GM18868 (cell line): Measurements from ENCODE around the gene ISL2.

ENCODE experiments used
- ATAC-seq: cut with Tn5 transposase; IDR thresholded peaks from one replicate; pipeline ENCODE4 v1.9.1; 2021; ENCODE audit warnings: mild to moderate bottlenecking, moderate library complexity; ENCODE audit not compliant: unreplicated experiment

The ISL2 gene

DNA sequence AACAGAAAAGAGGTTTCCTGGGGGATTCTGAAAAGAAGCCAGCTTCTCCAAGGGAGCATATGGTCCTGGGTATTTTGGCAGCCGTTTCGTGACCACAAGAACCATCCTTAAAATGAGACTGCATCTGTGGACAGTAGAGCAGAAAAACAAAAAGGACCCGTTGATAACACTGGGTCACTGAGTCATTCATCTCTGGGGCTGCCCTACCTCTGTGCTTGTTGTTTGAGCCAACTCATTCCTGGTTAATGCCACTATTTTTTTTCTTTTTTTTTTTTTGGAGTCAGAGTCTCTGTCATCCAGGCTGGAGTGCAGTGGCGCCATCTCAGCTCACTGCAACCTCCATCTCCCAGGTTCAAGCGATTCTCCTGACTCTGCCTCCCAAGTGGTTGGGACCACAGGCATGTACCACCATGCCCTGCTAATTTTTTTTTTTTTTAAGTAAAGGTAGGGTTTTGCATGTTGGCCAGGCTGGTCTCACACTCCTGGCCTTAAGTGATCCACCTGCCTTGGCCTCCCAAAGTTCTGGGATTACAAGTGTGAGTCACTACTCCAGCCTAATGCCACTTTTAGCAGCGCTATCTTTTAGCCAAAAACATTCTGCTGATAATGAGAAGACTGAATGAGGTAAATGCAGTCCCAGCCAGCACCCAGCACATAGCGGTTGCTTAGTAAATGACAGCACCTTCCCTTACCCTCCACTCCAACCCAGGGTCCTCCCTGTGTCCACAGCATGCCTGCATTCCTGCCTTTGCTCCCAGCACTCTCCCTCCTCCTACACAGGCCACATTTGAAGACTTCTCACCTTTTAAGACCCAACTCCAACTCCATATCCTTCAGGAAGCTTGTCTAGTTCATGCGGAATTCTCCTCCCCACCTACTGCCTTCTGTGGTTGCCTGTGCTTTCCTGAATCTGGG lies 9.1 kb upstream of the ISL2 start:
- no peak for ATAC-seq

DNA sequence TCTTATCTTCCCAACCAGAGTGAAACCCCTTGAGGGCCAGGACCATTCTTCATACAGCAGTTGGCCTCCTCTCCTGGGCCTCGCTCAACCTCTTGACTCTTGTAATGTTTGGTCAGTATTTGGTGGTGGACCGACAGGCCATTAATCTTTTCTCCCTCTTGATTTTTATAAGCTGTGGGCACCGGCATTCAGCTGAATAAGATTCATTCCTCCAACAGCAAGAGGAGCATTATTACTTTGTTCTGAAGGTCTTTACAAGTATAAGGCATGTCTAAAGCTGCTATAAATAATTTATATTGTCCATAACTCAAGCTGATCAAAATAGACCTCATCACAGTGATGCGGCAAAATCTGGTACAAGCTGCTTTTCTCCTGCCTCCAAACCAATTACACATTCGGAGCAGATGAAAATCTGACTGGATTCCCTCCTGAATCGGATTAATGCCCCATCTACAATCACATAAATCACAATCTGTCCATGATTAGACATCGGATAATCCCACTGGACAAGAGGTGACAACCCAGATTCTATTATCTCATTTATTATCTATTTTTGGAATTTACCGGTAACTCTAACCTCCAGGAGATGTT lies 8.4 kb upstream of the ISL2 start:
- no peak for ATAC-seq

DNA sequence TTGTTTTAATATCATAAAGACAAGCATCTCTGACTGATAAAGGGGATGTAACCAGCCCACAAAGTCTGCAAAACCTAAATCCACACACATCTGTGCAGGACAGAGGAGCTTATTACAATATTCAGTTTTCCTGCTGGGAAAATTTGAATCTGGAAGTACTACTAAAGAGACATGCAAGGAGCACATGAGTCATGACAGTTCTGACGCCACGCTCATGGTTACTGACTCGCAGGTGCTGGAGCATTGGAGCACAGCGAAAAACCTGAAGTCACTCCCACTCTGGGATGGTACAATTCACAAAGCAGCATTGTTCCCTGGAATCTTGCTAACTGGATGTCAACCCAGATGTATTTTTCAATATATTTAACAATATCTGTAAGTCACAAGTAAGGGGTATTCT lies 7.6 kb upstream of the ISL2 start:
- no peak for ATAC-seq

DNA sequence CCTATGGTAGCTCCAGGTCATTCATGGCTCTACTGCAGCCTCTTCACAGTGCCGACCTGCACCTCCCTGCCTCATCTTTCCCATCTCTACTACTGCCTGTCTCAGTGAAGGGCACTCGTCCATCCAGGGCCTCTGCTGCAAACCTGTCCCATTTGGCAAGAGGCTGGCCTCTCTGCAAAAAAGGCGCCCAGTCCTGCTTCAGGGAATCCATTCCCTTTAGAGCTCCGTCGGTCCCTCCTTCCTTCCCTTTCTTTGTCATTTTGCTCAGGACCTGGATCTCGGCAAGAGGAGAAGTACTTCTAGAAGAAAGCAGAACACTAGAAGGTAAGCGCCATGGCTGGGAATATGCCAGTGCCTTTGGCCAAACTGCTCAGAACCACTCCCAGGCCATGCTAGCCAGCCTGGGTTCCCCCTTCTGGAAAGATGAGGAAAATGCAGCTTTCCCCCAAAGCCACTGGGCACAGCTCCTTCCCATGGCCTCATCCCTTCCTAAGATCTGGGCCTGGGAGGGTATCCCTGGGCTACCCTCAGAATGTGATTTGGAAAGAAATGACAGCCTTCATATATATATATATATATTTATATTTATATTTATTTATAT lies 6.4 kb upstream of the ISL2 start:
- no peak for ATAC-seq

DNA sequence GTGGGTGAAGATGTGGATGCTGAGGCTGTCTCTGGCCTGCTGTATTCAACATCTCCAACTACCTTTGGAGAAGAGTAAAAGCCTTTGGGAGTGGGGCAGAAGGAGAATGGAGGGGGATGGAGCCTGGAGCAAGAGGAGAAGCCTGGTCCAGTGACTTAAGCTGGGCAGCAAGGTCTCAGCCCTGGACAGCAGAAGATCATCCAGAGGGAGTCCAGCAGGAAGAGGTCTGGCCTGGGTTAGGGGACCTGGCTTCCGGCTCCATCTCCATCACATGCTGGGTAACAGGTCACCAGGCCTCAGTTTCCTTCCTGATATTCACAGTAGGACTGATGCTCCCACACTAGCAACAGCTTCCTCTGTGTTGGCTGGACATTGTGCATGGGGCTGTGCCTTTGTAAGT lies 3.8 kb upstream of the ISL2 start:
- no peak for ATAC-seq

DNA sequence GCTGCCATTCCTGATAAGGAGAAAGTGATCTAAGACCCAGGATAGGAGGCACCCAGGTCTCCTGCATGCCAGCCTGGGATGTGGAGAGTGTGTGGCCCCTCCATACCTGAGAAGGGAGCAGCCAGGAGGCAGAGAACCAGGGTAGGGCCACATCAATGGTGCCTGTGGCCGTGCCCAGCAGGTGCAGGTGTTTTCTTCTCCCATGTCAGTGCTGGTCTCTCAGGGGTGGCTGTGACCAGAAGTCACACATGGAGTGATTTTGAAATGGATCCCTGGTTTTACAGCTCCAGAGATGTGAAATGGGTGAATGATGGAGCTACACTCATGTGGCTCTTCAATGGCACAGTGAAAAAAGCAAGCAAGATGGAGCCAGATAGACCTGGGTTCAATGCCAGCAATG lies 3.3 kb upstream of the ISL2 start:
- ATAC-seq, result no peak

DNA sequence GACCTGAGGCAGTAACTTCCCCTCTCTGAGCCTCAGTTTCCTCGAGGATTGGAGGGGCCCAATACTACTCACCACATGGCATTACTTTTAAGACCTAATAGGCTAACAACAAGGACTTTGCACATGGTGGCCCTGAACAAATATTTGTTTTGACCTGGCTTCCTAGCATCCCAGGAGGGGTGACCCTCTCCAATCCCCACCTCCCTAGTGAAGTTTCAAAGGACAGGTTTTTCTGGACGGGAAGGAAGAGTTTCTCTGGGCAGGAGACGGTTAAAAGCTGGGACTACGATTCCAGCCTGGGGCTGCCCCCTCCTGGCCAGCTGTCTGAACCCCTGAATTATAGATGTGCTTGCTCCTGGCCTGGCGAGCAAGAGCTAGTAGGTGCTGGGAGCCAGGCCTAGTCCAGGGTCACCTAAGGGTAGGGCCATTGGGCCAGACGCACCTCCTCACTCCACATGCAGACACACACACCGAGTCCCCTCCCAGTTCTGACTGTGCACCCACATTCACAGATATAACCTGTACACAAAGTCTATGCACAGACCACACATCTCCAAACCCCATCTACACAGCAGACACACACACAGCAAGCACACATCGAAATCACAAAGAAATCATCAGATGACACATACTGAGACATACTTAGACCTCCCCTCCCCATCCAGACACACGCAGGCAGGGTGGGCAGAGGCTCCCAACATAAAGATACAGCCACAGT lies 2.7 kb upstream of the ISL2 start:
- no peak for ATAC-seq

DNA sequence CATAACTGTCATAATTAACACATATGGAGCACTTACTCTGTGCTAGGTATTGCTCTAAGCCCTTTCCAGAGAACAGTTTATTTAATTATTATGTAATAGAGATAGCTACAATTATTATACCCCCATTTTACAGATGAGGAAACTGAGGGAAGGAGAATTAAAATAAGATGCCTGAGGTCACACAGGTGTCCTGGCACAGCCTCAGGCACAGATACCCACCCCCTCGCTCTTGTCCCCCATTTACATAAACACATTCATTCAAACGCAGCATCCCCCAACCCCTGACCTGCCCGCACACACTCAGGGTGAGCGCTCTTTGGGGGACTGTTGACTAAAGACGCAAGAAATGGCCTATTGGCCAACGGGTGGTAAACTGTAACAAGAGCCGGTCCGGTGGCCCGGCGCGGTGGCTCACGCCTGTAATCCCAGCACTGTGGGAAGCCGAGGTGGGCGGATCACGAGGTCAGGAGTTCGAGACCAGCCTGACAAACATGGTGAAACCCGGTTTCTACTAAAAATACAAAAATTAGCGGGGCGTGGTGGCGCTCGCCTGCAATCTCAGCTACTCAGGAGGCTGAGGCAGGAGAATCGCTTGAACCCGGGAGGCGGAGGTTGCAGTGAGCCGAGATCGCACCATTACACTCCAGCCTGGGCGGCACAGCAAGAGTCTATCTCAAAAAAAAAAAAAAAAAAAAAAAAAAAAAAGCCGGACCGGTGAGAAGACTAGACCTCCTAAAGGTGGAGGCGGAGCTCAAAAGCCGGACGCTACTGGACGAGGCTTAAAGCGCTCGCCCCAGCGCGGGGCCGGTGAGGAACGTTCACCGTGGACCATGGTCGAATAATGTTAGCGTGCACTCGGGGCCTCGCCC lies 1.9 kb upstream of the ISL2 start:
- no peak for ATAC-seq

DNA sequence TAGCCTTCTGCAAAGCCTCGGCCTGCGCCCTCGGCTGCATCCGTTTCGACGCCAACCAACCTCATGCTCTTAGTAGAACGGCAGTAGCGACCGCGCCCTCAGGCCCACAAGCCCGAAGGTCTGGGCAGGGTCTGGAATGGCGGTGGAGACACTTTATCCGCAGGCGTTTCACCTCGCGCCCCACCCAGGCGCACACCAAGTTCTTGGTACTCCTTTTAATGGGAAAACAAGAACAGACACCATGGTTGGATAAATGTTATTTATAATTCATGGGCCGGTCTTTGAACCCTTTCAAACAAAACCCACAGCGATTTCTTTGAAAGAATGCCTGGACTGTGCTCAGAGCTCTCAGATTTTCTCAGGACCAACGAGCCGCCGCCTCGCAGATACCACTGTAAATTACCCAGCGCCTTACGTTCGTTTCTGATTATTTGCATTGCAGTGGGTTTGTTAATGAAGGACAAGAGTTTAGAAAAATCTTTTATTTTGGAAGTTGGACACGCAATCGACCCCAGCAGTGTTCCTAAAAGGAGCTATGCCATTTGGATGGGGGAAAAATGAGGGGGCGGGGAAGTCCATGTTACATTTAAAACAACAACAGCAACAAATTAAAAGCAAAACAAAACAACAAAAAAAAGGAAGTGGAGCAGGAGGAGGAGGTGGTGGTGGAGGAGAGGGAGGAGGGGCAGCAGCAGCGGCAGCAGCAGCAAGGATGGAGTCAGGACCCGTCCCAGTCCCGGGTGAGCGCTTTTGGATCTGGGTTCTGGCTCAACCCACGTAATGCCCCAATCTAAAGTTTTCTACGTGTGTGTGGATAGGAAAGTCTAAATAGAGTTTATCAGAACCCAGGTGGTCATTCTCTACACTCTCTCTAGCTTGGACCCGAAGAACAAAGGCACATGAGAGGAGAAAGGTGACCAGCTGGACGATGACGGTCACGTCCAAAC lies 993 bp upstream of the ISL2 start:
- no peak for ATAC-seq

DNA sequence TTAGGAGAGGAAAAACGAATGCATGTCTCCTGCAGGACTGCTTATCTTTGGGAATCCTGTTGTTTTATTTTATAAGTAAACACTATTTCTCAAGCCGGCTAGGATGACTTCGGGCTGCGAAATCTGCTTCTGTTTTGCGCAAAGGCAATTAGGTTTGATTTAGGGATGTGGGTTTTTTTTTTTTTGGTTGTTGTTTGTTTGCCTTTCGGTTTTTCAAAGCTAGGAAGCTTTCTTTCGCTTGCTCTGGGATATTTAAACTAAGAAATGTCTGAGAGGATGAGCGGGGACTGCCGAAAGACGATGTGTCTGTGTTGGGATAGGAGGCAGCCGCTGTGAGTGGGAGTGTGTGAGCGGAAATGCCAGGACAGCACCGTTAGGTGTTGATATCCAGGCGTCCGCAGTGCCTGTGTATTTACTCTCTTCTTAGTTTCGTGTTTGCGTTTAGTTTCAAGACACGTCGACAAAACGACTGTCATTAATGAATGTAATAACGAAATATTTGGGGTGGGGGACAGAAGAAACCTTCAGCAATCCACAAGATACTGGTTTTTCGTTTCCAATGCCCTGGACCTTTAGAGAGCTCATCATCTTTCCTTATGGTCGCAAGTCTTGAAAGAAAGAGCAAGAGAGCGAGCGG lies 604 bp downstream of the ISL2 start:
- no peak for ATAC-seq

DNA sequence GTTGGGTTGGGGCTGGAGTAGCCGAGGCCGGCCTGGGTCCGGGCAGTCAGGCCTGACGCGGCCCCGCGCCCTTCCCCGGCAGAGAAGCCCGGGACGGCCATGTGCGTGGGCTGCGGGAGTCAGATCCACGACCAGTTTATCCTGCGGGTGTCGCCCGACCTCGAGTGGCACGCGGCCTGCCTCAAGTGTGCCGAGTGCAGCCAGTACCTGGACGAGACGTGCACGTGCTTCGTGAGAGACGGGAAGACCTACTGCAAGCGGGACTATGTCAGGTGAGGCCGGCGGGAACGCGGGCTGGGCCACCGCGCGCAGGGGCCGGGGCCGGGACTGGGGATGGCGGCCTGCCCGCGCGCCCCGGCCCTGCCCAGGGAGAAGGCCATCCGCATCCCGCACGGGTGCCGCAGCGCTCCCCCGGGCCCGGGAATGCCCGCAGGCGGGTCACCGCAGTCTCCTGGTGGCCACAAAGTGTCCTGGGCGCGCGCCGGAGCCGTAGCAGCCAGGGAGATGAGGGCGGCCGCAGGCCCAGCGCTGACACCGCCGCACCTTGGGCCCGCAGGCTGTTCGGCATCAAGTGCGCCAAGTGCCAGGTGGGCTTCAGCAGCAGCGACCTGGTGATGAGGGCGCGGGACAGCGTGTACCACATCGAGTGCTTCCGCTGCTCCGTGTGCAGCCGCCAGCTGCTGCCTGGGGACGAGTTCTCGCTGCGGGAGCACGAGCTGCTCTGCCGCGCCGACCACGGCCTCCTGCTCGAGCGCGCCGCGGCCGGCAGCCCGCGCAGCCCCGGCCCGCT lies 1.3 kb downstream of the ISL2 start:
- ATAC-seq, result no peak

DNA sequence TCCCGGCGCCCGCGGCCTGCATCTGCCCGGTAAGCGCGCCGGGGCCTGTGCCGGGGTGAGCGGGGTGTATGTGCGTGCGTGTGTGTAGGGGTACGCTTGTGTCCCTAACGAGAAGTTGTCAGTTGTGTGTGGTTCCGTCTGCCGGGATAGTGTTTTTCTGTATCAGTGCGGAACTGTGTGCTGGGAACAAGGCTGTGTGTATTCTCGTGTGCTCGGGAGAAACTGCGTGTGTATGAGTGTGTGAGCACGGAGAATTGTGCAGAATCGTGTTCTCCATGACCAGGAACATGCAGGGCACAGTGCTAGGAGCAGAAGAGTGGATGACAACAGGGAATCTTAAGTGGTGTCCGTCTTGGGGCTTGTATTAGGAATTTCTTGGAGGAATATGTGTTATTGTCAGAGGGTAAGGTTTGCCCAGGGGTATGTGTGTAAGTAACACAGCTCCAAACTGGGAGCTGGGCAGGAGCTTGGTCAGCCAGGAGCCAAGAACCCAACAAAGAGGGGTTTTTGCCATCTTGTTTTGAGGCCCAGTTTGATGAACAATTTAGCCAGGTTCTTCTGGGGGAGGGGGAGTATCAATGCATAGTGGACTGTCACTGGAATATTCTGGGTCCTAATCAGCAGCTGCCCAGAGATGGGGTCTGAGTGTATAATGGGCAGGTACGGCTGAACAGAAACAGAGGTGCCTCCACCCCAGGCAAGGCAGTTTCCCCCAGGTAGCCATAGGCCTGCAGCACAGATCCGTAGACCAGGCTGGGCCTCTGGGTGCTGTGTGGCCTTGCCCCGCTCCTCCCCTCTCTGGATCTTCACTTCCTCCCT lies 2.1 kb downstream of the ISL2 start:
- ATAC-seq, result no peak

DNA sequence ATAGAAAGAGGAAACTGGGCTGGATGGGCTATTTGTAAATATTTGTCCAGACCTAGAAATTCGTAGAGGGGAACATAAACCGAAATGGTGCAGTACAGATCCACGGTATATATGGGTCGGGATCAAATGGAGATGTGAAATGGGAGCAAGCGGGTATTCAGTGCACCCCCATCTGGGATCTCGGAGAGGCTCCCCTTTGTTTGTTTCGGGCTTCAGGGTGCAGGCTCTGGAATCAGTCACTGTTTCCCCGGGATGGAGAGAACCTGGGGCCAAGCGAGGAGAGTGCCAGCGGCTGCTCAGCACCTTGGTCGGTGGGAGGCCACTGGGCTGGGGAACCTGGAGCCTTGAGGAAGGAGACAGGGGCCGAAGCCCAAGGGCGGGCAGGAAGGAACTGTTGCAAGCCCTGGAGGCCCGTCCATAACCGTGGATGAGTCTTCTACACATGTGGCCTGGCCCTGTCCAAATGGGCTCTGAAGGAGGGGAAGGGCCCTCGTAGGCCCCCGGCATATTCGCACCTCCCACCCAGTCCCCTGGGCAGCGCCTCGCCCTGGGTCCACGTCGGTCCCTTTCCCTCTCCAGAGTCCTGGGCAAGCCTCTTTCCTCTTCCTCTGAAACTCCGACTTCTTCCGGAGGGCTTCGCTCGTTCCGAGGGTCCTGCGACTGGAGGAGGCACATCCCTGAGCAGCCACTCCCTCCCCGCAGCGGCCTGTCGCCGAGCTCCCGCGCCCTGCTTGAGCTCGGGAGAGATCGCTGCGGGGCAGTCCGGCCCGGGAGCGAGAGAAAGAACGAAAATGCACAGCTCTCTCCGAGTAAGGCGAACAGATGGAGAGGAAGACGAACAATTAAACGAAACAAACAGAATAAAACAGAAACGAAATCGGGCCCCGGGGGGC lies 3.0 kb downstream of the ISL2 start:
- ATAC-seq, result no peak

DNA sequence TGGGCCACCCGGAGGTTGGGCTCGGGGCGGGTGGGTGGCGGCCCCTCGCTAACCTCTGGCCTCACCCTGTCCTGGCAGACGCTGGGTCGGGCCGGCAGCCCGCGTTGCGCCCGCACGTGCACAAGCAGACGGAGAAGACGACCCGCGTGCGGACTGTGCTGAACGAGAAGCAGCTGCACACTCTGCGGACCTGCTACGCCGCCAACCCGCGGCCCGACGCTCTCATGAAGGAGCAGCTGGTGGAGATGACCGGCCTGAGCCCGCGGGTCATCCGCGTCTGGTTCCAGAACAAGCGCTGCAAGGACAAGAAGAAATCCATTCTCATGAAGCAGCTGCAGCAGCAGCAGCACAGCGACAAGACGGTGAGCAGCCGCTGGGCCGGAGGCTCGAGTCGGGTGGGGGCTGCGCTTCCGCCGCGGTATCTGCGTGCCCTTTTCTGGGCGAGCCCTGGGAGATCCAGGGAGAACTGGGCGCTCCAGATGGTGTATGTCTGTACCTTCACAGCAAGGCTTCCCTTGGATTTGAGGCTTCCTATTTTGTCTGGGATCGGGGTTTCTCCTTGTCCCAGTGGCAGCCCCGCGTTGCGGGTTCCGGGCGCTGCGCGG lies 3.7 kb downstream of the ISL2 start:
- ATAC-seq, result no peak

DNA sequence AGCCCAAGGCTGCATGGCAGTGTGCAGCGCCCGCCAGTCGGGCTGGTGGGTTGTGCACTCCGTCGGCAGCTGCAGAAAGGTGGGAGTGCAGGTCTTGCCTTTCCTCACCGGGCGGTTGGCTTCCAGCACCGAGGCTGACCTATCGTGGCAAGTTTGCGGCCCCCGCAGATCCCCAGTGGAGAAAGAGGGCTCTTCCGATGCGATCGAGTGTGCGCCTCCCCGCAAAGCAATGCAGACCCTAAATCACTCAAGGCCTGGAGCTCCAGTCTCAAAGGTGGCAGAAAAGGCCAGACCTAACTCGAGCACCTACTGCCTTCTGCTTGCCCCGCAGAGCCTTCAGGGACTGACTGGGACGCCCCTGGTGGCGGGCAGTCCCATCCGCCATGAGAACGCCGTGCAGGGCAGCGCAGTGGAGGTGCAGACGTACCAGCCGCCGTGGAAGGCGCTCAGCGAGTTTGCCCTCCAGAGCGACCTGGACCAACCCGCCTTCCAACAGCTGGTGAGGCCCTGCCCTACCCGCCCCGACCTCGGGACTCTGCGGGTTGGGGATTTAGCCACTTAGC lies 4.3 kb downstream of the ISL2 start:
- no peak for ATAC-seq
